ENCODE measurements around the gene AACS. TPM values are rescaled to one million over a fixed set of nuclear protein-coding genes. Genes with fewer than 3 reads are reported as not detected.

Gene AACS
- polyA plus RNA-seq, 3 donors: 4.7 to 7.9 (median 5.1) TPM

GRCh38 chr12:125076103-125076502 lies 10.9 kb downstream of the AACS start:
- Mint-ChIP-seq H3K27me3 (ENCODE audit: low read depth in 3 of 3) (peaks cover 0 to 2% (median 0%) of the 10 kb centered on the region in 3 donors), H3K4me1 (peaks cover 8% of the 10 kb centered on the region), H3K27ac (no peak overlapping the region), H3K9me3 (peaks cover 0 to 2% (median 0%) of the 10 kb centered on the region in 7 donors), H3K36me3 (peaks cover 37 to 43% of the 10 kb centered on the region in 2 donors), H3K4me3 (no peak overlapping the region)
- 88% methylated on average over 2 of the region's 6 CpGs for WGBS (ENCODE audit: insufficient coverage)
- Histone ChIP-seq H2AFZ (ENCODE audit: insufficient read depth, low read depth, low read length, poor library complexity, severe bottlenecking) (no peak overlapping the region), H3K4me3 (replicated peaks in 1 of 3; ENCODE audit: low read depth in 2 of 3, low read length in 3 of 3) (no peak overlapping the region), H3K27ac (ENCODE audit: low read depth in 1 of 2, low read length in 2 of 2) (no peak overlapping the region), H3K27me3 (ENCODE audit: control insufficient read depth in 2 of 2, insufficient read depth in 2 of 2, low read length in 2 of 2) (no peaks in the 10 kb centered on the region), H3K79me2 (ENCODE audit: insufficient read depth, low read length) (no peaks in the 10 kb centered on the region), H4K20me1 (ENCODE audit: insufficient read depth, low read length) (no peaks in the 10 kb centered on the region), H3K36me3 (replicated peaks in 1 of 2; ENCODE audit: control insufficient read depth in 1 of 2, insufficient read depth in 2 of 2, low read length in 2 of 2) (peaks cover 3 to 17% of the 10 kb centered on the region in 2 donors), H3K9me3 (replicated peaks in 1 of 2; ENCODE audit: control insufficient read depth in 1 of 2, insufficient read depth in 1 of 2, low read length in 2 of 2) (no peaks in the 10 kb centered on the region), H3K4me1 (ENCODE audit: control insufficient read depth in 1 of 2, insufficient read depth in 2 of 2, low read length in 2 of 2) (no peaks in the 10 kb centered on the region), H3K4me2 (replicated peaks; ENCODE audit: extremely low read depth, low read length, poor library complexity, severe bottlenecking) (no peak overlapping the region), H3K9ac (ENCODE audit: insufficient read depth, low read length, poor library complexity, severe bottlenecking) (no peak overlapping the region)
- intact Hi-C loops (cut with micrococcal nuclease): no loop called here
- no peak for DNase-seq
- no peak for TF ChIP-seq CTCF (IDR thresholded peaks at IDR 0.05)

GRCh38 chr12:125079084-125079483 lies 13.8 kb downstream of the AACS start:
- Histone ChIP-seq H3K9me3 (replicated peaks in 1 of 2; ENCODE audit: control insufficient read depth in 1 of 2, insufficient read depth in 1 of 2, low read length in 2 of 2) (no peaks in the 10 kb centered on the region), H2AFZ (ENCODE audit: insufficient read depth, low read depth, low read length, poor library complexity, severe bottlenecking) (no peak overlapping the region), H4K20me1 (ENCODE audit: insufficient read depth, low read length) (no peaks in the 10 kb centered on the region), H3K4me1 (ENCODE audit: control insufficient read depth in 1 of 2, insufficient read depth in 2 of 2, low read length in 2 of 2) (no peaks in the 10 kb centered on the region), H3K4me3 (replicated peaks in 1 of 3; ENCODE audit: low read depth in 2 of 3, low read length in 3 of 3) (no peak overlapping the region), H3K36me3 (replicated peaks in 1 of 2; ENCODE audit: control insufficient read depth in 1 of 2, insufficient read depth in 2 of 2, low read length in 2 of 2) (peaks cover 3 to 17% of the 10 kb centered on the region in 2 donors), H3K4me2 (replicated peaks; ENCODE audit: extremely low read depth, low read length, poor library complexity, severe bottlenecking) (no peak overlapping the region), H3K27ac (ENCODE audit: low read depth in 1 of 2, low read length in 2 of 2) (no peak overlapping the region), H3K27me3 (ENCODE audit: control insufficient read depth in 2 of 2, insufficient read depth in 2 of 2, low read length in 2 of 2) (no peaks in the 10 kb centered on the region), H3K79me2 (ENCODE audit: insufficient read depth, low read length) (no peaks in the 10 kb centered on the region), H3K9ac (ENCODE audit: insufficient read depth, low read length, poor library complexity, severe bottlenecking) (no peak overlapping the region)
- peaks cover 0 to 2% (median 0%) of the 10 kb centered on the region in 7 donors for H3K9me3 Mint-ChIP-seq
- 88% methylated on average over 7 of the region's 10 CpGs for WGBS (ENCODE audit: insufficient coverage)
- no peak for DNase-seq
- peaks cover 42 to 44% of the 10 kb centered on the region in 2 donors for H3K36me3 Mint-ChIP-seq
- H3K4me1 Mint-ChIP-seq: peaks cover 8% of the 10 kb centered on the region
- H3K27ac Mint-ChIP-seq: peak overlapping the region in 1 of 7 donors; percentile 36
- TF ChIP-seq CTCF (IDR thresholded peaks at IDR 0.05): no peak
- H3K27me3 Mint-ChIP-seq (ENCODE audit: low read depth in 3 of 3): peaks cover 0 to 2% (median 0%) of the 10 kb centered on the region in 3 donors
- intact Hi-C loops (cut with micrococcal nuclease): no loop called here
- no peak overlapping the region for H3K4me3 Mint-ChIP-seq
